NCI-H1417 treated with DMSO at 0.1 percent for 48 hours (cell line): ENCODE data around the gene MDN1.
"Not testable (repeated sequence)": the region's sequence is repeated elsewhere in the genome, so short reads cannot be mapped to it uniquely, and the experiment has no call there.

Source experiments
- DNase-seq: peaks from one replicate; lab custom pipeline; 2025; lab: John Stamatoyannopoulos, UW

The MDN1 gene

GRCh38 chr6:89769572-89769971 lies 50.0 kb downstream of the MDN1 start:
- no peak for DNase-seq

- DNase-seq = no peak
These were observed 51.3 kb downstream of the MDN1 start for GRCh38 chr6:89768324-89768723.

GRCh38 chr6:89763550-89763949 lies 56.0 kb downstream of the MDN1 start:
- DNase-seq = no peak

GRCh38 chr6:89758830-89759229 lies 60.8 kb downstream of the MDN1 start:
- no peak for DNase-seq

GRCh38 chr6:89750338-89750737 lies 69.3 kb downstream of the MDN1 start:
- no peak for DNase-seq

- DNase-seq = no peak
These were observed 69.7 kb downstream of the MDN1 start for GRCh38 chr6:89749918-89750317.

- DNase-seq = no peak
These were observed 73.9 kb downstream of the MDN1 start for GRCh38 chr6:89745716-89746115.

- DNase-seq = no peak
These were observed 74.5 kb downstream of the MDN1 start for GRCh38 chr6:89745096-89745495.

- DNase-seq = no peak
These were observed 82.7 kb downstream of the MDN1 start for GRCh38 chr6:89736893-89737292.

GRCh38 chr6:89734526-89734925 lies 85.1 kb downstream of the MDN1 start:
- DNase-seq = no peak

GRCh38 chr6:89731924-89732567 lies 87.5 kb downstream of the MDN1 start:
- DNase-seq = no peak

- not testable (repeated sequence) for DNase-seq
These were observed 88.3 kb downstream of the MDN1 start for GRCh38 chr6:89731262-89731661.

GRCh38 chr6:89729818-89730217 lies 89.8 kb downstream of the MDN1 start:
- no peak for DNase-seq

GRCh38 chr6:89727501-89727900 lies 92.1 kb downstream of the MDN1 start:
- DNase-seq = no peak

- no peak for DNase-seq
These were observed 94.6 kb downstream of the MDN1 start for GRCh38 chr6:89724981-89725380.

- DNase-seq = no peak
These were observed 96.5 kb downstream of the MDN1 start for GRCh38 chr6:89723046-89723445.

- DNase-seq = no peak
These were observed 103.1 kb downstream of the MDN1 start for GRCh38 chr6:89716532-89716931.

GRCh38 chr6:89711801-89712200 lies 107.8 kb downstream of the MDN1 start:
- no peak for DNase-seq

GRCh38 chr6:89708316-89708715 lies 111.3 kb downstream of the MDN1 start:
- DNase-seq = no peak

GRCh38 chr6:89707766-89708165 lies 111.8 kb downstream of the MDN1 start:
- no peak for DNase-seq

GRCh38 chr6:89706121-89706520 lies 113.5 kb downstream of the MDN1 start:
- DNase-seq = no peak

GRCh38 chr6:89703292-89703691 lies 116.3 kb downstream of the MDN1 start:
- DNase-seq = no peak

GRCh38 chr6:89702349-89702748 lies 117.2 kb downstream of the MDN1 start:
- no peak for DNase-seq

- DNase-seq = no peak
These were observed 123.9 kb downstream of the MDN1 start for GRCh38 chr6:89695667-89696066.

- DNase-seq = no peak
These were observed 125.2 kb downstream of the MDN1 start for GRCh38 chr6:89694428-89694827.
